ENCODE results near the gene MED29. TPM values are rescaled to one million over a fixed set of nuclear protein-coding genes. Genes with fewer than 3 reads are reported as not detected.

MED29 gene
- total and polyA plus RNA-seq, 2 of the 13 experiments (the other 11 are each of a cell fraction or from before 2014, with no cell fraction given), result 14.0 to 19.7 TPM

DNA sequence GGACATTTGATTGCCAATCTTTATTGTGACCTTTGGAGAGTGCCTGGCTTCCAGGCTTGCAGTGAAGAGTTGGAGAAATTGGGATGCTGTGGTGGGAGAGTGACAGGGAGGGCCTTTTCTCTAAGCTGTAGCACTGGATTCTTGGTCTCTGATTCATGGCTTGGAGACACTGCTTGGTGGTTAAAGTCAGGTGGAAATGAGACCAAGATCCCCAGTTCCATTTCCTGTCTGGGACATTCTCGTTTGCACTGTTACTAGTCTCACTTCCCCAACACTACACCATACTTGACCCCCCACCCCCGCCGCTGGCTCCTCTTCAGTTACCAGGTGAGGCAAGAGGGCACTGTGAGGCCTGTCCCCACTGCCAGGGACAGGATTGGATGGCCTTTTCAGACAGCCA lies 57.1 kb downstream of the MED29 start:
- Histone ChIP-seq H3K9ac (ENCODE audit: insufficient read depth, low read depth, low read length) (0 out of 2 replicates have a peak overlapping the region, but pooled peaks have one; percentile 8), H3K27ac (ENCODE audit: extremely low read length, insufficient read depth, low read length) (no peak overlapping the region), H3K4me3 (replicated peaks in 1 of 3; ENCODE audit: insufficient read depth in 1 of 3, low read depth in 2 of 3, low read length in 3 of 3) (no peak overlapping the region; a peak in 1 of 6 replicates), H3K36me3 (replicated peaks in 1 of 2; ENCODE audit: control insufficient read depth in 1 of 2, insufficient read depth in 2 of 2, low read length in 2 of 2) (peaks cover 11 to 25% of the 10 kb centered on the region in 2 experiments; a peak in 4 of 5 replicates), H3K27me3 (ENCODE audit: control insufficient read depth in 1 of 2, insufficient read depth in 2 of 2, low read length in 2 of 2) (peaks cover 0 to 3% of the 10 kb centered on the region in 2 experiments; a peak in 1 of 5 replicates), H4K20me1 (ENCODE audit: insufficient read depth, low read length) (0 out of 2 replicates have a peak, but pooled peaks cover 3% of the 10 kb centered on the region), H3K4me2 (ENCODE audit: low read depth, low read length) (peak overlapping the region; percentile 85), H2AFZ (ENCODE audit: low read length) (no peak overlapping the region), H3K4me1 (ENCODE audit: insufficient read depth, low read length) (peaks cover 54% of the 10 kb centered on the region), H3K79me2 (ENCODE audit: insufficient read depth, low read length) (peaks cover 80% of the 10 kb centered on the region), H3K9me3 (ENCODE audit: low read length) (no peaks in the 10 kb centered on the region)
- ATAC-seq (no peak), FAIRE-seq (no peak), DNase-seq (ENCODE audit: low spot score) (no peak)
- 90% methylated on average over 3 of the region's 3 CpGs for WGBS (ENCODE audit: low lambda C conversion rate)
- POLR2A ChIA-PET, result interaction anchor here (1.6 kb wide), 1 partner anchor 13 kb away, joined by 10 read pairs; the partner anchor contains the start of gene RPS16
- TF ChIP-seq ZNF251 (CRISPR knock-in tag; IDR thresholded peaks at IDR 0.05) (no peak), MBNL3 (CRISPR knock-in tag; conservative IDR thresholded peaks at IDR 0.05) (no peak), POLR2AphosphoS5 (IDR thresholded peaks at IDR 0.05; ENCODE audit: low read depth, low read length) (no peak), ZHX1 (CRISPR knock-in tag; IDR thresholded peaks at IDR 0.05; ENCODE audit: low read depth) (no peak), GATA4 (IDR thresholded peaks at IDR 0.05; ENCODE audit: borderline replicate concordance, low read depth) (no peak), PAF1 (CRISPR knock-in tag; IDR thresholded peaks at IDR 0.05) (no peak), FLYWCH1 (CRISPR knock-in tag; IDR thresholded peaks at IDR 0.05) (no peak), XRCC5 (optimal IDR thresholded peaks at IDR 0.05; ENCODE audit: low read length) (no peak), ZNF446 (CRISPR knock-in tag; IDR thresholded peaks at IDR 0.05) (no peak), ZBTB20 (CRISPR knock-in tag; IDR thresholded peaks at IDR 0.05; ENCODE audit: borderline replicate concordance, low read depth) (no peak), ZNF30 (CRISPR knock-in tag; IDR thresholded peaks at IDR 0.05) (no peak)
- TF ChIP-seq, protein P1, sequence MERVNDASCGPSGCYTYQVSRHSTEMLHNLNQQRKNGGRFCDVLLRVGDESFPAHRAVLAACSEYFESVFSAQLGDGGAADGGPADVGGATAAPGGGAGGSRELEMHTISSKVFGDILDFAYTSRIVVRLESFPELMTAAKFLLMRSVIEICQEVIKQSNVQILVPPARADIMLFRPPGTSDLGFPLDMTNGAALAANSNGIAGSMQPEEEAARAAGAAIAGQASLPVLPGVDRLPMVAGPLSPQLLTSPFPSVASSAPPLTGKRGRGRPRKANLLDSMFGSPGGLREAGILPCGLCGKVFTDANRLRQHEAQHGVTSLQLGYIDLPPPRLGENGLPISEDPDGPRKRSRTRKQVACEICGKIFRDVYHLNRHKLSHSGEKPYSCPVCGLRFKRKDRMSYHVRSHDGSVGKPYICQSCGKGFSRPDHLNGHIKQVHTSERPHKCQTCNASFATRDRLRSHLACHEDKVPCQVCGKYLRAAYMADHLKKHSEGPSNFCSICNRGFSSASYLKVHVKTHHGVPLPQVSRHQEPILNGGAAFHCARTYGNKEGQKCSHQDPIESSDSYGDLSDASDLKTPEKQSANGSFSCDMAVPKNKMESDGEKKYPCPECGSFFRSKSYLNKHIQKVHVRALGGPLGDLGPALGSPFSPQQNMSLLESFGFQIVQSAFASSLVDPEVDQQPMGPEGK (CRISPR knock-in tag; IDR thresholded peaks at IDR 0.05), result no peak
- TF ChIP-seq, protein P2, sequence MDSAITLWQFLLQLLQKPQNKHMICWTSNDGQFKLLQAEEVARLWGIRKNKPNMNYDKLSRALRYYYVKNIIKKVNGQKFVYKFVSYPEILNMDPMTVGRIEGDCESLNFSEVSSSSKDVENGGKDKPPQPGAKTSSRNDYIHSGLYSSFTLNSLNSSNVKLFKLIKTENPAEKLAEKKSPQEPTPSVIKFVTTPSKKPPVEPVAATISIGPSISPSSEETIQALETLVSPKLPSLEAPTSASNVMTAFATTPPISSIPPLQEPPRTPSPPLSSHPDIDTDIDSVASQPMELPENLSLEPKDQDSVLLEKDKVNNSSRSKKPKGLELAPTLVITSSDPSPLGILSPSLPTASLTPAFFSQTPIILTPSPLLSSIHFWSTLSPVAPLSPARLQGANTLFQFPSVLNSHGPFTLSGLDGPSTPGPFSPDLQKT (CRISPR knock-in tag; IDR thresholded peaks at IDR 0.05; ENCODE audit: borderline replicate concordance), result no peak
- TF ChIP-seq, protein P3, sequence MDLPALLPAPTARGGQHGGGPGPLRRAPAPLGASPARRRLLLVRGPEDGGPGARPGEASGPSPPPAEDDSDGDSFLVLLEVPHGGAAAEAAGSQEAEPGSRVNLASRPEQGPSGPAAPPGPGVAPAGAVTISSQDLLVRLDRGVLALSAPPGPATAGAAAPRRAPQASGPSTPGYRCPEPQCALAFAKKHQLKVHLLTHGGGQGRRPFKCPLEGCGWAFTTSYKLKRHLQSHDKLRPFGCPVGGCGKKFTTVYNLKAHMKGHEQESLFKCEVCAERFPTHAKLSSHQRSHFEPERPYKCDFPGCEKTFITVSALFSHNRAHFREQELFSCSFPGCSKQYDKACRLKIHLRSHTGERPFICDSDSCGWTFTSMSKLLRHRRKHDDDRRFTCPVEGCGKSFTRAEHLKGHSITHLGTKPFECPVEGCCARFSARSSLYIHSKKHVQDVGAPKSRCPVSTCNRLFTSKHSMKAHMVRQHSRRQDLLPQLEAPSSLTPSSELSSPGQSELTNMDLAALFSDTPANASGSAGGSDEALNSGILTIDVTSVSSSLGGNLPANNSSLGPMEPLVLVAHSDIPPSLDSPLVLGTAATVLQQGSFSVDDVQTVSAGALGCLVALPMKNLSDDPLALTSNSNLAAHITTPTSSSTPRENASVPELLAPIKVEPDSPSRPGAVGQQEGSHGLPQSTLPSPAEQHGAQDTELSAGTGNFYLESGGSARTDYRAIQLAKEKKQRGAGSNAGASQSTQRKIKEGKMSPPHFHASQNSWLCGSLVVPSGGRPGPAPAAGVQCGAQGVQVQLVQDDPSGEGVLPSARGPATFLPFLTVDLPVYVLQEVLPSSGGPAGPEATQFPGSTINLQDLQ (CRISPR knock-in tag; IDR thresholded peaks at IDR 0.05), result no peak
- in situ Hi-C loops (cut with HindIII; ENCODE audit: extremely low pct_ligation_motif_present, low pct_unique_long_range_greater_than_20kb) (no loop called here), intact Hi-C loops (cut with micrococcal nuclease; ENCODE audit: unreplicated experiment) (no loop called here)
- no TSS peak for BruUV-seq (replicated peaks)
- CTCF ChIA-PET (ENCODE audit: low intra/inter-chr PET ratio, low total read pairs), result no interaction called here

Data from HepG2 (cell line).